Measurements from ENCODE around the gene RGS9. TPM values are rescaled to one million over a fixed set of nuclear protein-coding genes. Genes with fewer than 3 reads are reported as not detected.
A peak's percentile ranks its signal among the peaks of the same experiment; 100 is the strongest.

Gene RGS9
- total and polyA plus RNA-seq, 10 of the 15 experiments (the other 5 are each of a cell fraction or from before 2014, with no cell fraction given): 1.1 to 10.6 (median 5.6) TPM

DNA sequence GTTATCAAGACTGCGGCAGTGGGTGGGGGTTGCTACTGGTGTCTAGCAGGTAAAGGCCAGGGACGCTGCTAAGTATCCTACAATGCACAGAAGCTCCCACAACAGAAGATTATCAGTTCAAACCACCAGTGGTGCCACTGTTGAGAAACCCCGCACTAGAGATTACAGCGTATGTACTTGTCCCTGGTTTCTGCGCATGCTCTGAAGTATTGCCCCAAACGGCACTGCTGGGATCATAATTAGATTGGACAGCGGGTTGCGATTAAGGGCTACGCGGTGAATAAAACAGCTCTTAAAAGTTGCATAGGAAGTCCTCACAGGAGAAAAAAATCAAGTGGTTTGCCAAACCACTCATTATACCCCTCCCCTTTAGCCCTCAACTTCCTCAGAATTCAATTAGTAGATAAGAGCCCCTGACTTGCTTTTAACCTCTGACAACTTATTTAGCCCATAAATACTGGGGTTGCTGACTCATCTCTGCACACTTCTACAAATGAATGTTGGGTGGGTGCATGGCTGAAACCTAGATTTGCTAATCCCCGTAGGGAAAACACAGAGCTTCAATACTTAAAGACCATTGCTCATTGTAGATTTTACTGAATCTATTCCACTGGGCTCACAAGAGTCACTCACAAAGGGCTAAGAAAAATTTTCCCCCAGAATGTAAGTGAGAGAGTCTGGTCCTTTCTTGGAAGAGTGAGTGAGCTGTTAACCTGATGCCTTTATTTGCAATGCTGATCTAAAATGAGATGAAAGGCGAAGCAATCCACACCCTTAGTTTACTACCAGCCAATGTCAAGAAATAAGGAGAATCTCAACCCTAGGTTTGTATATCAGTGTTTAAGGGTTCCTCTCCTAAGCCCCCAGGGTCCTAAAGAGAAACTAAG is 91.8 kb downstream of the RGS9 start (continued):
- TF ChIP-seq, protein P1, sequence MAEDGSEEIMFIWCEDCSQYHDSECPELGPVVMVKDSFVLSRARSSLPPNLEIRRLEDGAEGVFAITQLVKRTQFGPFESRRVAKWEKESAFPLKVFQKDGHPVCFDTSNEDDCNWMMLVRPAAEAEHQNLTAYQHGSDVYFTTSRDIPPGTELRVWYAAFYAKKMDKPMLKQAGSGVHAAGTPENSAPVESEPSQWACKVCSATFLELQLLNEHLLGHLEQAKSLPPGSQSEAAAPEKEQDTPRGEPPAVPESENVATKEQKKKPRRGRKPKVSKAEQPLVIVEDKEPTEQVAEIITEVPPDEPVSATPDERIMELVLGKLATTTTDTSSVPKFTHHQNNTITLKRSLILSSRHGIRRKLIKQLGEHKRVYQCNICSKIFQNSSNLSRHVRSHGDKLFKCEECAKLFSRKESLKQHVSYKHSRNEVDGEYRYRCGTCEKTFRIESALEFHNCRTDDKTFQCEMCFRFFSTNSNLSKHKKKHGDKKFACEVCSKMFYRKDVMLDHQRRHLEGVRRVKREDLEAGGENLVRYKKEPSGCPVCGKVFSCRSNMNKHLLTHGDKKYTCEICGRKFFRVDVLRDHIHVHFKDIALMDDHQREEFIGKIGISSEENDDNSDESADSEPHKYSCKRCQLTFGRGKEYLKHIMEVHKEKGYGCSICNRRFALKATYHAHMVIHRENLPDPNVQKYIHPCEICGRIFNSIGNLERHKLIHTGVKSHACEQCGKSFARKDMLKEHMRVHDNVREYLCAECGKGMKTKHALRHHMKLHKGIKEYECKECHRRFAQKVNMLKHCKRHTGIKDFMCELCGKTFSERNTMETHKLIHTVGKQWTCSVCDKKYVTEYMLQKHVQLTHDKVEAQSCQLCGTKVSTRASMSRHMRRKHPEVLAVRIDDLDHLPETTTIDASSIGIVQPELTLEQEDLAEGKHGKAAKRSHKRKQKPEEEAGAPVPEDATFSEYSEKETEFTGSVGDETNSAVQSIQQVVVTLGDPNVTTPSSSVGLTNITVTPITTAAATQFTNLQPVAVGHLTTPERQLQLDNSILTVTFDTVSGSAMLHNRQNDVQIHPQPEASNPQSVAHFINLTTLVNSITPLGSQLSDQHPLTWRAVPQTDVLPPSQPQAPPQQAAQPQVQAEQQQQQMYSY (CRISPR knock-in tag; IDR thresholded peaks at IDR 0.05): no peak
- TF ChIP-seq BCL11A (IDR thresholded peaks at IDR 0.05; ENCODE audit: low read depth, low read length) (peak; percentile 95), NBN (IDR thresholded peaks at IDR 0.05) (0 out of 2 replicates have a peak, but pooled peaks have one; percentile 42), CHD1 (IDR thresholded peaks at IDR 0.05; ENCODE audit: low read depth, low read length) (no peak), TARDBP (IDR thresholded peaks at IDR 0.05; ENCODE audit: borderline replicate concordance) (no peak), HDAC6 (IDR thresholded peaks at IDR 0.05; ENCODE audit: unreplicated experiment) (no peak), CHD2 (IDR thresholded peaks at IDR 0.05; ENCODE audit: borderline replicate concordance, low read depth, low read length) (no peak), BRCA1 (IDR thresholded peaks at IDR 0.05; ENCODE audit: low read depth, low read length) (no peak), KAT2A (conservative IDR thresholded peaks at IDR 0.05; ENCODE audit: control insufficient read depth, low read depth, low read length) (no peak), MXI1 (IDR thresholded peaks at IDR 0.05; ENCODE audit: low read depth, low read length) (no peak), NFYA (IDR thresholded peaks at IDR 0.05; ENCODE audit: borderline replicate concordance, low read depth, low read length) (no peak), SMARCA5 (IDR thresholded peaks at IDR 0.05) (0 out of 2 replicates have a peak, but pooled peaks have one; percentile 23), JUND (IDR thresholded peaks at IDR 0.05; ENCODE audit: low read depth, low read length) (peak; percentile 86), DPF2 (IDR thresholded peaks at IDR 0.05) (peak; percentile 87), SPI1 (IDR thresholded peaks at IDR 0.05; ENCODE audit: borderline replicate concordance, insufficient read depth, low read depth, low read length) (peak; percentile 35; the same call in 1 of the 2 replicates), CBX5 (IDR thresholded peaks at IDR 0.05; ENCODE audit: low read depth) (no peak)
- TF ChIP-seq, protein P2, sequence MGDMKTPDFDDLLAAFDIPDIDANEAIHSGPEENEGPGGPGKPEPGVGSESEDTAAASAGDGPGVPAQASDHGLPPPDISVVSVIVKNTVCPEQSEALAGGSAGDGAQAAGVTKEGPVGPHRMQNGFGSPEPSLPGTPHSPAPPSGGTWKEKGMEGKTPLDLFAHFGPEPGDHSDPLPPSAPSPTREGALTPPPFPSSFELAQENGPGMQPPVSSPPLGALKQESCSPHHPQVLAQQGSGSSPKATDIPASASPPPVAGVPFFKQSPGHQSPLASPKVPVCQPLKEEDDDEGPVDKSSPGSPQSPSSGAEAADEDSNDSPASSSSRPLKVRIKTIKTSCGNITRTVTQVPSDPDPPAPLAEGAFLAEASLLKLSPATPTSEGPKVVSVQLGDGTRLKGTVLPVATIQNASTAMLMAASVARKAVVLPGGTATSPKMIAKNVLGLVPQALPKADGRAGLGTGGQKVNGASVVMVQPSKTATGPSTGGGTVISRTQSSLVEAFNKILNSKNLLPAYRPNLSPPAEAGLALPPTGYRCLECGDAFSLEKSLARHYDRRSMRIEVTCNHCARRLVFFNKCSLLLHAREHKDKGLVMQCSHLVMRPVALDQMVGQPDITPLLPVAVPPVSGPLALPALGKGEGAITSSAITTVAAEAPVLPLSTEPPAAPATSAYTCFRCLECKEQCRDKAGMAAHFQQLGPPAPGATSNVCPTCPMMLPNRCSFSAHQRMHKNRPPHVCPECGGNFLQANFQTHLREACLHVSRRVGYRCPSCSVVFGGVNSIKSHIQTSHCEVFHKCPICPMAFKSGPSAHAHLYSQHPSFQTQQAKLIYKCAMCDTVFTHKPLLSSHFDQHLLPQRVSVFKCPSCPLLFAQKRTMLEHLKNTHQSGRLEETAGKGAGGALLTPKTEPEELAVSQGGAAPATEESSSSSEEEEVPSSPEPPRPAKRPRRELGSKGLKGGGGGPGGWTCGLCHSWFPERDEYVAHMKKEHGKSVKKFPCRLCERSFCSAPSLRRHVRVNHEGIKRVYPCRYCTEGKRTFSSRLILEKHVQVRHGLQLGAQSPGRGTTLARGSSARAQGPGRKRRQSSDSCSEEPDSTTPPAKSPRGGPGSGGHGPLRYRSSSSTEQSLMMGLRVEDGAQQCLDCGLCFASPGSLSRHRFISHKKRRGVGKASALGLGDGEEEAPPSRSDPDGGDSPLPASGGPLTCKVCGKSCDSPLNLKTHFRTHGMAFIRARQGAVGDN (IDR thresholded peaks at IDR 0.05): peak; percentile 33; the same call in 1 of the 2 replicates
- TF ChIP-seq, protein P3, sequence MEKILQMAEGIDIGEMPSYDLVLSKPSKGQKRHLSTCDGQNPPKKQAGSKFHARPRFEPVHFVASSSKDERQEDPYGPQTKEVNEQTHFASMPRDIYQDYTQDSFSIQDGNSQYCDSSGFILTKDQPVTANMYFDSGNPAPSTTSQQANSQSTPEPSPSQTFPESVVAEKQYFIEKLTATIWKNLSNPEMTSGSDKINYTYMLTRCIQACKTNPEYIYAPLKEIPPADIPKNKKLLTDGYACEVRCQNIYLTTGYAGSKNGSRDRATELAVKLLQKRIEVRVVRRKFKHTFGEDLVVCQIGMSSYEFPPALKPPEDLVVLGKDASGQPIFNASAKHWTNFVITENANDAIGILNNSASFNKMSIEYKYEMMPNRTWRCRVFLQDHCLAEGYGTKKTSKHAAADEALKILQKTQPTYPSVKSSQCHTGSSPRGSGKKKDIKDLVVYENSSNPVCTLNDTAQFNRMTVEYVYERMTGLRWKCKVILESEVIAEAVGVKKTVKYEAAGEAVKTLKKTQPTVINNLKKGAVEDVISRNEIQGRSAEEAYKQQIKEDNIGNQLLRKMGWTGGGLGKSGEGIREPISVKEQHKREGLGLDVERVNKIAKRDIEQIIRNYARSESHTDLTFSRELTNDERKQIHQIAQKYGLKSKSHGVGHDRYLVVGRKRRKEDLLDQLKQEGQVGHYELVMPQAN (conservative IDR thresholded peaks at IDR 0.05): no peak
- TF ChIP-seq, protein P4, sequence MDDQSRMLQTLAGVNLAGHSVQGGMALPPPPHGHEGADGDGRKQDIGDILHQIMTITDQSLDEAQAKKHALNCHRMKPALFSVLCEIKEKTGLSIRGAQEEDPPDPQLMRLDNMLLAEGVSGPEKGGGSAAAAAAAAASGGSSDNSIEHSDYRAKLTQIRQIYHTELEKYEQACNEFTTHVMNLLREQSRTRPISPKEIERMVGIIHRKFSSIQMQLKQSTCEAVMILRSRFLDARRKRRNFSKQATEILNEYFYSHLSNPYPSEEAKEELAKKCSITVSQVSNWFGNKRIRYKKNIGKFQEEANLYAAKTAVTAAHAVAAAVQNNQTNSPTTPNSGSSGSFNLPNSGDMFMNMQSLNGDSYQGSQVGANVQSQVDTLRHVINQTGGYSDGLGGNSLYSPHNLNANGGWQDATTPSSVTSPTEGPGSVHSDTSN (IDR thresholded peaks at IDR 0.05; ENCODE audit: insufficient replicate concordance, low read depth, low read length): no peak

Measured in GM12878 (cell line).